Keratinocyte (primary cell): ENCODE data around the gene STAMBPL1.

Experiments
- EZH2 ChIP-seq: IDR thresholded peaks from one replicate; pipeline ENCODE4 v1.6.1; 2012; ENCODE audit warnings: inconsistent platforms, mild to moderate bottlenecking, low read length, moderate library complexity
- TF ChIP-seq, protein P1 (sequence below), 3 experiments: IDR thresholded peaks in 1 of 3; conservative IDR thresholded peaks in 1 of 3; optimal IDR thresholded peaks in 1 of 3; 2 replicates in 2 of 3; 3 replicates in 1 of 3; pipeline versions ENCODE3 to v1.5.1; 2011; ENCODE audit warnings: low read length in 3 of 3, mild to moderate bottlenecking in 3 of 3, moderate library complexity in 2 of 3, control low read depth in 1 of 3, inconsistent platforms in 1 of 3; ENCODE audit not compliant: insufficient read depth in 2 of 3; ENCODE audit errors: extremely low read depth in 1 of 3

DNA sequence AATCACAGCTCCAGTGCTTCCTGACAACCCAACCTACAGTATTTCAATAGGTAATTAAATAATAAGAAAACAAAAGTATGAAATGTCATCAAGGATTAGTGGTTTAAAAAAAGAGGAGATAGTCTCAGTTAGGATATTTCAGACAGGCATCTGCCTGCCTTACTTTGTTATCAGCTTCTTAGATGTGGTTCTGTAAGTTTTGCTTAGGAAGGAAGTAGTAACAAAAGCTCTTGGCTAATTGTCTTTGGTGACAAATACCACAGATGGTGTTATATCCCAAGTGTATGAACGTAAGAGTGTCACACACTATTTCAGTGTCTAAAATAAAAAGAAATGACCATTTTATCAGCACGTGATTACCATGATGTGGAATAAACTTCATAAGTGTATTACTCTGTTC is 82.3 kb downstream of the STAMBPL1 start:
- no peak for TF ChIP-seq EZH2
- TF ChIP-seq, protein P1, sequence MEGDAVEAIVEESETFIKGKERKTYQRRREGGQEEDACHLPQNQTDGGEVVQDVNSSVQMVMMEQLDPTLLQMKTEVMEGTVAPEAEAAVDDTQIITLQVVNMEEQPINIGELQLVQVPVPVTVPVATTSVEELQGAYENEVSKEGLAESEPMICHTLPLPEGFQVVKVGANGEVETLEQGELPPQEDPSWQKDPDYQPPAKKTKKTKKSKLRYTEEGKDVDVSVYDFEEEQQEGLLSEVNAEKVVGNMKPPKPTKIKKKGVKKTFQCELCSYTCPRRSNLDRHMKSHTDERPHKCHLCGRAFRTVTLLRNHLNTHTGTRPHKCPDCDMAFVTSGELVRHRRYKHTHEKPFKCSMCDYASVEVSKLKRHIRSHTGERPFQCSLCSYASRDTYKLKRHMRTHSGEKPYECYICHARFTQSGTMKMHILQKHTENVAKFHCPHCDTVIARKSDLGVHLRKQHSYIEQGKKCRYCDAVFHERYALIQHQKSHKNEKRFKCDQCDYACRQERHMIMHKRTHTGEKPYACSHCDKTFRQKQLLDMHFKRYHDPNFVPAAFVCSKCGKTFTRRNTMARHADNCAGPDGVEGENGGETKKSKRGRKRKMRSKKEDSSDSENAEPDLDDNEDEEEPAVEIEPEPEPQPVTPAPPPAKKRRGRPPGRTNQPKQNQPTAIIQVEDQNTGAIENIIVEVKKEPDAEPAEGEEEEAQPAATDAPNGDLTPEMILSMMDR (optimal IDR thresholded peaks at IDR 0.05 in 1 of 3, IDR thresholded peaks at IDR 0.05 in 1 of 3, conservative IDR thresholded peaks at IDR 0.05 in 1 of 3; ENCODE audit: extremely low read depth in 1 of 3, insufficient read depth in 2 of 3, low read length in 3 of 3) = no peak
